Esophagus muscularis mucosa (tissue), 4 donors: ENCODE data around the gene DPP7. TPM values are rescaled to one million over a fixed set of nuclear protein-coding genes. Genes with fewer than 3 reads are reported as not detected.

ENCODE experiments used
- DNase-seq: peaks from one replicate; pipeline ENCODE4 v3.0.0-alpha.2; 2017; ENCODE audit errors: extremely low spot score
- H3K27ac ChIP-seq, 4 donors: fragments of 200-600 bp; sonication (generic); replicated peaks in 1 of 4; 1 replicate in 3 of 4; 2 replicates in 1 of 4; pipeline ENCODE4 v1.5.1; 2016 to 2019; ENCODE audit warnings: mild to moderate bottlenecking in 1 of 4
- H3K27me3 ChIP-seq, 4 donors: fragments of 200-600 bp; sonication (generic); one replicate each; pipeline versions ENCODE4 v1.5.1 to v1.6.0; 2016 to 2019
- H3K36me3 ChIP-seq, 4 donors: fragments of 200-600 bp; sonication (generic); one replicate each; pipeline ENCODE4 v1.5.1; 2016 to 2019
- H3K4me1 ChIP-seq, 4 donors: fragments of 200-600 bp; sonication (generic); one replicate each; pipeline ENCODE4 v1.5.1; 2016 to 2019
- H3K4me3 ChIP-seq, 4 donors: fragments of 200-600 bp; sonication (generic); 1 replicate in 2 of 4; 2 replicates in 2 of 4; pipeline ENCODE4 v1.5.1; 2016 to 2019; ENCODE audit warnings: mild to moderate bottlenecking in 4 of 4, moderate library complexity in 1 of 4
- H3K9me3 ChIP-seq, 4 donors: fragments of 200-600 bp; sonication (generic); 1 replicate in 3 of 4; 2 replicates in 1 of 4; pipeline ENCODE4 v1.5.1; 2016 to 2019
- EP300 ChIP-seq: sonication (generic); formaldehyde crosslinking; IDR thresholded peaks from one replicate; pipeline ENCODE4 v1.6.1; 2017; ENCODE audit warnings: antibody characterized with exemption
- POLR2A ChIP-seq: fragments of 450-650 bp; IDR thresholded peaks from one replicate; pipeline ENCODE4 v1.6.1; 2017; ENCODE audit warnings: antibody characterized with exemption, moderate library complexity, mild to moderate bottlenecking, low read depth
- POLR2AphosphoS5 ChIP-seq, 2 donors: sonication (generic); formaldehyde crosslinking; IDR thresholded peaks; one replicate each; pipeline ENCODE4 v1.6.1; 2017; ENCODE audit warnings: antibody characterized with exemption in 2 of 2
- WGBS: methylation state at CpG from one replicate; pipeline ENCODE4 v1.1.5; 2018; 5-methylcytosine and 5-hydroxymethylcytosine counted together
- intact Hi-C: fragments of 100-400 bp; cut with DNase I; formaldehyde crosslinking; loops from one replicate; pipeline ENCODE4 v1.15.1; 2023
- total RNA-seq, 4 donors: library from RNA; depleted of rRNA; stranded (reverse); fragments of >200 nt; gene quantifications; one replicate each; pipeline versions ENCODE4 v1.1.0 to v1.2.1, GENCODE V29; 2016
- TF ChIP-seq, protein P1 (sequence below), 3 experiments: fragments of 200-600 bp in 2 of 3; fragments of 450-650 bp in 1 of 3; sonication (generic) in 2 of 3; IDR thresholded peaks; one replicate each; pipeline ENCODE4 v1.5.1; 2017 to 2019; ENCODE audit warnings: antibody characterized with exemption in 3 of 3, mild to moderate bottlenecking in 2 of 3, moderate library complexity in 1 of 3

Gene DPP7
- total RNA-seq, 4 donors from 2014 or later, result 90.1 to 121 (median 104) TPM

DNA sequence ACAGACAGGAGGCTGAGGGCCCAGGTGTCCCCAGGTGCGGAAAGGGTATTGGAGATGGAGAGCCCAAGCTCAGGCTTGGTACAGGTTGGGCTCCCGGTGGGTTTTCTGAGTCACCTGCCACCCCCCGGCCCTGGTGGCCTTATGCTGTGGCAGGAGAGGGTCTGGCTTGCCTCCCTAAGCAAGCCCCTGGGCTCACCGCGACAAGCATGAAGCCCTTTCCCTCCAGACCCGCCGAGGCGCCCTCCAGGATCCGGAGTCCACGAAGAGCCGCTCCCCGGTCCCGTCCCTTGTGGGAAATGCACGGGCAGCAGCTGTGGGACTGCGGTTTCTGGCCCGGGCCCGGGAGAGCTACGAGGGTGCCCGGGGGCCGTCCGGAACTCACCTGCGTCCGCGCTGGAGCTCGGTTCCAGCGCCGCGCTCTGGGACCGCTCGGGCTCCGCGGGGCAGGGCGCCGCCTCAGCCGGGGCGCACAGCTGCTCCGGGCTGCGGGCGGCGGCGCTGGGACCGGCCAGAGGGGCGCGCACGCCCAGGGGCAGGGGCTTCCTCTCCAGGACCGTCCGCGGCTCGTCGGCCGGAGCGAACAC is 44.9 kb downstream of the DPP7 start:
- Histone ChIP-seq H3K27ac (no peak overlapping the region), H3K9me3 (no peaks in the 10 kb centered on the region), H3K4me1 (peaks cover 12 to 26% (median 24%) of the 10 kb centered on the region in 4 donors), H3K36me3 (no peaks in the 10 kb centered on the region), H3K4me3 (peak overlapping the region; percentile 48 to 66 (median 54)), H3K27me3 (peaks cover 0 to 32% (median 15%) of the 10 kb centered on the region in 4 donors)
- DNase-seq, result no peak
- TF ChIP-seq POLR2A, result no peak
- no peak for TF ChIP-seq POLR2AphosphoS5 (IDR thresholded peaks at IDR 0.05)
- TF ChIP-seq, protein P1, sequence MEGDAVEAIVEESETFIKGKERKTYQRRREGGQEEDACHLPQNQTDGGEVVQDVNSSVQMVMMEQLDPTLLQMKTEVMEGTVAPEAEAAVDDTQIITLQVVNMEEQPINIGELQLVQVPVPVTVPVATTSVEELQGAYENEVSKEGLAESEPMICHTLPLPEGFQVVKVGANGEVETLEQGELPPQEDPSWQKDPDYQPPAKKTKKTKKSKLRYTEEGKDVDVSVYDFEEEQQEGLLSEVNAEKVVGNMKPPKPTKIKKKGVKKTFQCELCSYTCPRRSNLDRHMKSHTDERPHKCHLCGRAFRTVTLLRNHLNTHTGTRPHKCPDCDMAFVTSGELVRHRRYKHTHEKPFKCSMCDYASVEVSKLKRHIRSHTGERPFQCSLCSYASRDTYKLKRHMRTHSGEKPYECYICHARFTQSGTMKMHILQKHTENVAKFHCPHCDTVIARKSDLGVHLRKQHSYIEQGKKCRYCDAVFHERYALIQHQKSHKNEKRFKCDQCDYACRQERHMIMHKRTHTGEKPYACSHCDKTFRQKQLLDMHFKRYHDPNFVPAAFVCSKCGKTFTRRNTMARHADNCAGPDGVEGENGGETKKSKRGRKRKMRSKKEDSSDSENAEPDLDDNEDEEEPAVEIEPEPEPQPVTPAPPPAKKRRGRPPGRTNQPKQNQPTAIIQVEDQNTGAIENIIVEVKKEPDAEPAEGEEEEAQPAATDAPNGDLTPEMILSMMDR (IDR thresholded peaks at IDR 0.05), result no peak
- TF ChIP-seq EP300, result no peak
- WGBS, result 42% methylated on average over 8 of the region's 52 CpGs
- intact Hi-C loops, result no loop called here

DNA sequence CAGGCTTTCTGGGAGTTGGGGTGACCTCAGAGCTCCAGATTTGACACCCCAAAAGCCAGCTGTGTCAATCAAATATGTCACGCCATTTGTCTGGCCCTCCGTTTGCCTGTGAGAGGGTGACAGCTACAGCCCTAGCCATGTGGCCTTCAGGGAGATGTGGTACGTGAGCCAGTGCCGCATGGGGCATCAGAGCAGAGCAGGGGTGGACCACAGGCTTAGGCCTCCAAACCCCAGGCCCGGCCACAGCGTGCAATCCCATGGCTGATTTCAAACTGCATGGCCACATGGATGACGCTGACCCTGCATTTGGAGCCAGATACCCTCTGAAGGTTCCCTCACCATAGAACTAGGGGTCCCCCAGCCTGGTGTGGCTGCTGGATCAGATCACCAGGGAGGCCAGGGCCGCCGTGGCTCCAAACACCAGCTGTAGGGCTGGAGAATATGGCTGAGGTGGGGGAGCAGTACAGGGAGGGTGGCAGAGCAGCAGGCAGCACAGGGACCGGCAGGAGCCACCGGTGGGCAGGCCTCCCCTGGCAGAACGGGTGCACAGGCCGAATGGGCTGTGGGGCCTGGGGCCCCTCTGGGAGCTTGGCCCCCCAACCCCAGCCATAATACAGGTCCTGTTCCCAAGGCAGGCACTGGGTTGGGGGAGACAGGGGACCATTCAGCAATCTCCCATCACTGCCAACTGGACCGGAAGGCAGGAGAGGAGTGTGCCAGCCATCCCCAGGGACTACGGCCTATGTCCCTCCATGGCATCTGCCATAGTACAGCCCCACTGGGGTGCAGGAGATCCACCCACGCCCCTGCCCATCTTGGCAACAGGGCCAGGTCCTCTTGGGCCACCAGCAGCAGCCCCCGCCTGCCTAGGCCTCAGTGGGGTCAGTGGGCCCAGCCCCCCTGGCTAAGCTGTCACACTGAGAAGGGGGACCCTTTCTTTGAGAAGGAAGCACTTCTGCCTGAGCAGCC is 45.7 kb downstream of the DPP7 start:
- intact Hi-C loops, result no loop called here
- no peak overlapping the region for H3K27ac ChIP-seq
- TF ChIP-seq EP300, result no peak
- TF ChIP-seq, protein P1 (IDR thresholded peaks at IDR 0.05), result no peak
- no peak for TF ChIP-seq POLR2A
- TF ChIP-seq POLR2AphosphoS5 (IDR thresholded peaks at IDR 0.05), result no peak
- H3K9me3 ChIP-seq, result no peaks in the 10 kb centered on the region
- 85% methylated on average over 9 of the region's 17 CpGs for WGBS
- H3K4me1 ChIP-seq, result peaks cover 18 to 34% (median 31%) of the 10 kb centered on the region in 4 donors
- peaks cover 0 to 39% (median 15%) of the 10 kb centered on the region in 4 donors for H3K27me3 ChIP-seq
- H3K4me3 ChIP-seq, result no peak overlapping the region
- DNase-seq, result no peak
- no peaks in the 10 kb centered on the region for H3K36me3 ChIP-seq

DNA sequence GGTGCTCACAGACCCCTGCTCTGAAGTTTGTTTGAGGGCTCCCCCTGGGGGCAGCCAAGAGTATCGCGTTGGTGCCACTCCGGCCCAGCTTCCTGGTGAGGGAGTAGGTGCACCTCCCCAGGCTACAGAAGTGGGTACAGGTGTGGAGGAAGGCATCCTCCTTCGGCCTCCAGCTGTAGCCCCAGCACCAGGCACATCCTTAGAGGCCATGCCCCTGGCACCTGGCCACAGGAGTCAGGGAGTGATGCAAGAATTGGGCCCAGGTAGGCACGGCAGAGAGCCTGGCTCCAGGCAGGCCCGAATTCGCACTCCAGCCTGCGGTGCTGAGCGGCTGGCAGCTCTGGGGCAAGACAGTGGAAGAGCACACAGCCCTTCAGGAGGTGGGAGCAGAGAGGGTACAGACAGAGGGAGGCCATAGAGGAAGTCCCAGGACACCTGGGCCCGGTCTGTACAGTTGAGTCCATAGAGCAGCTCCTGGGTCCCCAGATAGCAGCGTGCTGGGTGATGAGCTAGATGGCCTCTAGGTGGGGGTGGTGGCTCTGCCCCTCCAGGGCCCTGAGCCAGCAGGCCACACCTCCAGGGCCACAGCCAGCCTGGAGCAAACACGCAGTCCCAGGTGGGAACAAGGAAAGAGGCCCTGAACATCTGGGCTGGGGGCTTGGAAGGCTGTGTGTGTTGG is 46.5 kb downstream of the DPP7 start:
- peaks cover 18 to 35% (median 33%) of the 10 kb centered on the region in 4 donors for H3K4me1 ChIP-seq
- H3K4me3 ChIP-seq, result no peak overlapping the region
- peaks cover 0 to 40% (median 15%) of the 10 kb centered on the region in 4 donors for H3K27me3 ChIP-seq
- H3K9me3 ChIP-seq, result no peaks in the 10 kb centered on the region
- no peak for DNase-seq
- intact Hi-C loops, result loop anchor here (2.0 kb wide), 1 partner anchor 21 kb away; the partner anchor contains the start of gene NPDC1
- TF ChIP-seq POLR2A, result no peak
- TF ChIP-seq, protein P1 (IDR thresholded peaks at IDR 0.05), result peak; percentile 71 to 83 (median 75)
- peak in 1 of 2 donors; percentile 27 for TF ChIP-seq POLR2AphosphoS5 (IDR thresholded peaks at IDR 0.05)
- no peaks in the 10 kb centered on the region for H3K36me3 ChIP-seq
- no peak overlapping the region for H3K27ac ChIP-seq
- WGBS, result 20% methylated on average over 4 of the region's 12 CpGs

DNA sequence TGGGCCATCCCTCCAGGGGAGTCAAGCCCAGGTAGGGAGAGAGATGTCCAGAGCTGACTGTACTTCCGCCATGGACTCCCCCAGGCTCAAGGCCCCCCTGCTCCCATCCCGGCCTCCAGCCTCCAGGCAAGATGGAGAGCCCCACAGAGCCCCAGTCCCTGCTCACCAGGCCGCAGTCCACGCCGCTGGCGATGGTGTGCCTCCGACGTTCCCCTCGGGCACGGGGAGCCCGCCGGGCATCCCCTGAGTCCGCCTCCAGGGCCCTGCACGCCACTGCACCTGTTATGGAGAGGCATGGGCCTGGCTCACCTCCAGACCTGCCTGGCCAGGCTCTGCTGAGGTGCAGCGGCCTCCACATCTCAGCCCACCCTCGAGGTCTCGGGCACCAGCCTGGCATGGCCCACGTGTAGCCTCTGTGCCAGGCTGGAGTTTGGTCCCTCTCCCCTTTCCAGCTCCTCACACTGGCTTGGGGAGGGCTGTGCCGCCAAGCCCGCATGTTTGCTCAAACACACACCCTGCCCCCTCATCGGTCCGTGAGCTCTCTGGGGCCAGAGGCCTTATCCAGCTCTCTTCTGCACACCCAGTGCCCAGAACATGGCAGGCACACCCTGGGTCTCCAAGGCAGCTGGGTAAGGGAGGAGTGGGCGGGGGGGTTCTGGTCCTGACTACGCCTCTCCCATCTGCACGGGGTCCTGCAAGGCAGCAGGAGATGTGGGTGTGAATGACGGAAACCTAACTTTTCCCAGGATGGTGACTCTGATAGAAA is 48.3 kb downstream of the DPP7 start:
- H3K4me1 ChIP-seq, result peaks cover 16 to 31% (median 29%) of the 10 kb centered on the region in 4 donors
- TF ChIP-seq POLR2A, result no peak
- TF ChIP-seq EP300, result no peak
- no peak for TF ChIP-seq POLR2AphosphoS5 (IDR thresholded peaks at IDR 0.05)
- TF ChIP-seq, protein P1 (IDR thresholded peaks at IDR 0.05), result no peak
- 94% methylated on average over 20 of the region's 26 CpGs for WGBS
- no peak overlapping the region for H3K27ac ChIP-seq
- DNase-seq, result no peak
- peaks cover 0 to 40% (median 15%) of the 10 kb centered on the region in 4 donors for H3K27me3 ChIP-seq
- intact Hi-C loops, result loop anchor here (2.0 kb wide), 1 partner anchor 19 kb away; the partner anchor contains the start of gene NPDC1
- H3K9me3 ChIP-seq, result no peaks in the 10 kb centered on the region
- H3K36me3 ChIP-seq, result no peaks in the 10 kb centered on the region
- H3K4me3 ChIP-seq, result no peak overlapping the region
